Testis (tissue), 3 donors: Measurements from ENCODE around the gene MED25. TPM values are rescaled to one million over a fixed set of nuclear protein-coding genes. Genes with fewer than 3 reads are reported as not detected.

Experiments used
- DNase-seq: peaks from one replicate; pipeline ENCODE4 v3.0.0-alpha.2; 2019
- H3K27ac ChIP-seq, 2 donors: fragments of 200-600 bp; sonication (generic); one replicate each; pipeline ENCODE4 v1.5.1; 2019
- H3K27me3 ChIP-seq: fragments of 200-600 bp; sonication (generic); one replicate; pipeline ENCODE4 v1.5.1; 2019
- H3K36me3 ChIP-seq: fragments of 200-600 bp; sonication (generic); one replicate; pipeline ENCODE4 v1.5.1; 2017; ENCODE audit warnings: low read depth; ENCODE audit errors: missing control alignments
- H3K4me1 ChIP-seq: fragments of 200-600 bp; sonication (generic); one replicate; pipeline ENCODE4 v1.5.1; 2019
- H3K4me3 ChIP-seq, 2 donors: fragments of 200-600 bp; sonication (generic); one replicate each; pipeline ENCODE4 v1.5.1; 2017 to 2019
- H3K9me3 ChIP-seq: fragments of 200-600 bp; sonication (generic); one replicate; pipeline ENCODE4 v1.5.1; 2017
- POLR2A ChIP-seq: fragments of 450-650 bp; IDR thresholded peaks from one replicate; pipeline ENCODE4 v1.6.1; 2017; ENCODE audit warnings: antibody characterized with exemption, mild to moderate bottlenecking, moderate library complexity
- WGBS, 2 donors: methylation state at CpG; one replicate each; pipeline ENCODE4 v1.1.5; 2018; 5-methylcytosine and 5-hydroxymethylcytosine counted together
- intact Hi-C: fragments of 100-400 bp; cut with DNase I; formaldehyde crosslinking; loops from one replicate; pipeline ENCODE4 v1.15.1; 2023; ENCODE audit warnings: low total_unique reads
- polyA plus RNA-seq: library from polyadenylated mRNA; stranded (reverse); fragments of 350-450 nt; fragmentation: Illumina TruSeq; extraction: RNeasy Lipid Tissue Mini Kit (QIAGEN cat#74804); gene quantifications from one replicate; pipeline ENCODE4 v1.2.3, GENCODE V29; 2014; ENCODE audit warnings: low read depth, low replicate concordance; ENCODE audit not compliant: insufficient read depth
- total RNA-seq, 2 donors: library from RNA; depleted of rRNA; stranded (reverse); fragments of >200 nt; gene quantifications; one replicate each; pipeline ENCODE4 v1.2.3, GENCODE V29; 2016
- TF ChIP-seq, protein P1 (sequence below), 3 experiments: fragments of 450-650 bp in 2 of 3; fragments of 200-600 bp in 1 of 3; sonication (generic) in 1 of 3; IDR thresholded peaks; one replicate each; pipeline ENCODE4 v1.5.1; 2016 to 2019; ENCODE audit warnings: antibody characterized with exemption in 3 of 3, mild to moderate bottlenecking in 2 of 3, moderate library complexity in 1 of 3

The MED25 gene
- total and polyA plus RNA-seq, 3 donors from 2014 or later, result 156 to 246 (median 244) TPM

DNA sequence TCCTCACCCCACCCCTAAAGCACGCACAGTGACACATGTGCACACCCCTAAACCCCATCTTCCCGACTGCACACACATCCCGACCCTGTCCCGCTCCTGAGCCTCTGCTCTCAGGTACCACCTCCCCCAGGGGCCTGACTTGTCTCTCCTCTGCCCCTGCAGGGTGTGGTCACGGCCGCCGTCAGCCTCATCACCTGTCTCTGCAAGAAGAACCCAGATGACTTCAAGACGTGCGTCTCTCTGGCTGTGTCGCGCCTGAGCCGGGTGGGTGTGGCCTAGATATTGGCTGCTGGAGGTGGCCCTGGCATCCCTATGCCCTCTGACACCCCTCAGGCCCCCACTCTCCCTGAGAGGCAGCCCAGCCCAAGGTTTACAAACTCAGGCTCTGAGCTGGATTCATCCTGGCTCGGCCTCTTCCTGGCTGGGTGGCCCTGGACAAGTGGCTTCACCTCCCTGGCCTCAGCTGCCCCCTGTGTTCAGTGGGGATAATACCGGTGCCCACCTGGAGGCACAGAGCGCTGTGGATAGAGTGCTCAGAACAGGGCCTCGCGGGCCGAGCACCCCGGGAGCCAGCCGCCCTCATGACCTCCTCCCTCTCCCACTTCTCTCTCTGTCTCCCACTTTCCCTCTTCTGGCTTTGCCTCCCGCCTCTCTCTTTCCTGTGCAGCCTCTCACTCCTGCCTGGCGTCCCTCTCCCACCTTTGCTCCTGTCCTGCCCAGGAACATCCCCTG is 25.1 kb upstream of the MED25 start:
- 85 to 100% methylated on average over 8 to 22 of the region's 22 CpGs for WGBS, 2 donors
- intact Hi-C loops, result no loop called here
- DNase-seq, result no peak
- no peaks in the 10 kb centered on the region for H3K27me3 ChIP-seq
- H3K36me3 ChIP-seq, result no peaks in the 10 kb centered on the region
- H3K4me1 ChIP-seq, result peaks cover 36% of the 10 kb centered on the region
- TF ChIP-seq, protein P1, sequence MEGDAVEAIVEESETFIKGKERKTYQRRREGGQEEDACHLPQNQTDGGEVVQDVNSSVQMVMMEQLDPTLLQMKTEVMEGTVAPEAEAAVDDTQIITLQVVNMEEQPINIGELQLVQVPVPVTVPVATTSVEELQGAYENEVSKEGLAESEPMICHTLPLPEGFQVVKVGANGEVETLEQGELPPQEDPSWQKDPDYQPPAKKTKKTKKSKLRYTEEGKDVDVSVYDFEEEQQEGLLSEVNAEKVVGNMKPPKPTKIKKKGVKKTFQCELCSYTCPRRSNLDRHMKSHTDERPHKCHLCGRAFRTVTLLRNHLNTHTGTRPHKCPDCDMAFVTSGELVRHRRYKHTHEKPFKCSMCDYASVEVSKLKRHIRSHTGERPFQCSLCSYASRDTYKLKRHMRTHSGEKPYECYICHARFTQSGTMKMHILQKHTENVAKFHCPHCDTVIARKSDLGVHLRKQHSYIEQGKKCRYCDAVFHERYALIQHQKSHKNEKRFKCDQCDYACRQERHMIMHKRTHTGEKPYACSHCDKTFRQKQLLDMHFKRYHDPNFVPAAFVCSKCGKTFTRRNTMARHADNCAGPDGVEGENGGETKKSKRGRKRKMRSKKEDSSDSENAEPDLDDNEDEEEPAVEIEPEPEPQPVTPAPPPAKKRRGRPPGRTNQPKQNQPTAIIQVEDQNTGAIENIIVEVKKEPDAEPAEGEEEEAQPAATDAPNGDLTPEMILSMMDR (IDR thresholded peaks at IDR 0.05), result no peak
- no peak for TF ChIP-seq POLR2A
- H3K4me3 ChIP-seq, result no peak overlapping the region
- H3K27ac ChIP-seq, result peak overlapping the region; percentile 76 to 83
- no peaks in the 10 kb centered on the region for H3K9me3 ChIP-seq

DNA sequence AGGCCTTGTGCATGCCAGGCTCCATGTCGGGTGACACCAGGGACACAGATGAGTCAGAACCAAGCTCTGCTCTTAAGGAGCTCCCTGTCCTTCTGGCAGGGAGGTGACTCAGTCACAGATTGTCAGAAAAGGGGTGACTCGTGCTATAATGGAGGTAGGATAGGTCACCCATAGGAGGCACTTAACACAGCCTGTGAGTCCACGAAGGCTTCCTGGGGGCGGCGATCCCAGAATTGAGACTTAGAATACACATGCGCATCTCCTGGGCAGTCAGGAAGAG is 24.6 kb upstream of the MED25 start:
- no peak for DNase-seq
- intact Hi-C loops, result no loop called here
- Histone ChIP-seq H3K36me3 (no peaks in the 10 kb centered on the region), H3K27ac (no peak overlapping the region), H3K27me3 (no peaks in the 10 kb centered on the region), H3K4me3 (no peak overlapping the region), H3K9me3 (no peaks in the 10 kb centered on the region), H3K4me1 (peaks cover 31% of the 10 kb centered on the region)
- 91 to 92% methylated on average over 6 of the region's 6 CpGs for WGBS, 2 donors
- TF ChIP-seq POLR2A, result no peak
- TF ChIP-seq, protein P1 (IDR thresholded peaks at IDR 0.05), result no peak

DNA sequence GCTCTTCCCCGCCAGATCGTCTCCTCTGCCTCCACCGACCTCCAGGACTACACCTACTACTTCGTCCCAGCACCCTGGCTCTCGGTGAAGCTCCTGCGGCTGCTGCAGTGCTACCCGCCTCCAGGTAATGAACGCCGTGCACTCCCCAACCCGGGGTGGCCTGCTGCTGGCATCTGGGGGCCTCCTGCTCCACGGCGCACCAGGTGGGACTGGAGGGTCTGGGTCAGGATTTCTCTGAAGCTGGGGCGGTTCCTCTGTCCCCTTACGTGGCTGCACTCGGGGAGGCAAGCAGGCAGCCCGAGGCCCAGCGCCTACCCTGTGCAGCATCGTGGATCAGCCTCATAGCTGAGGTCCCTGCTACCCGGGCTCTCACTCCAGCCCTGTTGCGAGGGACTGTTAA is 22.5 kb upstream of the MED25 start:
- Histone ChIP-seq H3K4me3 (no peak overlapping the region), H3K27me3 (no peaks in the 10 kb centered on the region), H3K9me3 (no peaks in the 10 kb centered on the region), H3K36me3 (no peaks in the 10 kb centered on the region), H3K27ac (no peak overlapping the region), H3K4me1 (peaks cover 12% of the 10 kb centered on the region)
- no peak for DNase-seq
- TF ChIP-seq POLR2A, result no peak
- TF ChIP-seq, protein P1 (IDR thresholded peaks at IDR 0.05), result no peak
- WGBS, 2 donors, result 89 to 90% methylated on average over 20 of the region's 20 CpGs
- intact Hi-C loops, result no loop called here

DNA sequence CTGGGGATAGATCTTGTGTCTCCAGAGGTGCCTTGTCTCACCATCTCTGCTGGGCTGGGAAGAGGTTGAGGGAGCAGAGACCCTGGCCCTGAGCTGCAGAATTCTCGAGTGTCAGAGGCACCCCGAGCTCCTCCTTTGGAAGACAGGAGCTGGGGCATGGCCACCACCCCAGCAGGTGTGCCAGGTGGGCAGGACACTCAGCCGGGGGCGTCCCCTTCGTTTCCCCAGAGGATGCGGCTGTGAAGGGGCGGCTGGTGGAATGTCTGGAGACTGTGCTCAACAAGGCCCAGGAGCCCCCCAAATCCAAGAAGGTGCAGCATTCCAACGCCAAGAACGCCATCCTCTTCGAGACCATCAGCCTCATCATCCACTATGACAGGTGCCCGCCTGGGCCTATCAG is 19.5 kb upstream of the MED25 start:
- intact Hi-C loops, result no loop called here
- Histone ChIP-seq H3K36me3 (no peaks in the 10 kb centered on the region), H3K4me3 (no peak overlapping the region), H3K4me1 (peaks cover 18% of the 10 kb centered on the region), H3K9me3 (no peaks in the 10 kb centered on the region), H3K27me3 (no peaks in the 10 kb centered on the region), H3K27ac (no peak overlapping the region)
- DNase-seq, result no peak
- 83 to 93% methylated on average over 11 of the region's 11 CpGs for whole genome bisulfite sequencing, 2 donors
- no peak for TF ChIP-seq POLR2A
- TF ChIP-seq, protein P1 (IDR thresholded peaks at IDR 0.05), result no peak

DNA sequence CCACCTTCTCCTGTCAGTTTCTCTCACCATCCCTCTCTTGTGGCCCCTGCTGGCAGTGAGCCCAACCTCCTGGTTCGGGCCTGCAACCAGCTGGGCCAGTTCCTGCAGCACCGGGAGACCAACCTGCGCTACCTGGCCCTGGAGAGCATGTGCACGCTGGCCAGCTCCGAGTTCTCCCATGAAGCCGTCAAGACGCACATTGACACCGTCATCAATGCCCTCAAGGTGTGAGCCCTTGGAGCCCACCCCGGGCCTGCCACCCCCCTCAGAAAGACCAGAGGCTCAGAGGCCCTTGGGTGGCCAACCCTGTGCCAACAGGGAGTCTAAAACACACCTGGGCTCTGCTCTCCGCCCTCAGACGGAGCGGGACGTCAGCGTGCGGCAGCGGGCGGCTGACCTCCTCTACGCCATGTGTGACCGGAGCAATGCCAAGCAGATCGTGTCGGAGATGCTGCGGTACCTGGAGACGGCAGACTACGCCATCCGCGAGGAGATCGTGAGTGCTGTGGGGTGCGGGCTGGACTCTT is 18.8 kb upstream of the MED25 start:
- DNase-seq, result no peak
- Histone ChIP-seq H3K4me1 (peaks cover 18% of the 10 kb centered on the region), H3K27me3 (no peaks in the 10 kb centered on the region), H3K36me3 (no peaks in the 10 kb centered on the region), H3K4me3 (no peak overlapping the region), H3K27ac (no peak overlapping the region), H3K9me3 (no peaks in the 10 kb centered on the region)
- intact Hi-C loops, result no loop called here
- TF ChIP-seq POLR2A, result no peak
- TF ChIP-seq, protein P1 (IDR thresholded peaks at IDR 0.05), result no peak
- 93 to 95% methylated on average over 26 to 28 of the region's 28 CpGs for WGBS, 2 donors
